Stomach smooth muscle (tissue), 2 donors: ENCODE measurements around the gene ARHGAP25.

Source experiments
- H3K27ac ChIP-seq: one replicate; pipeline ENCODE4 v1.7.0; 2013; ENCODE audit warnings: mild to moderate bottlenecking, low read length, inconsistent platforms
- H3K27me3 ChIP-seq, 2 donors: one replicate each; pipeline ENCODE4 v1.7.0; 2013; ENCODE audit warnings: low read length in 2 of 2; ENCODE audit not compliant: insufficient read depth in 2 of 2, control insufficient read depth in 1 of 2
- H3K36me3 ChIP-seq, 2 donors: one replicate each; pipeline ENCODE4 v1.7.0; 2013; ENCODE audit warnings: low read length in 2 of 2; ENCODE audit not compliant: control insufficient read depth in 2 of 2, insufficient read depth in 2 of 2
- H3K4me1 ChIP-seq: one replicate; pipeline ENCODE4 v1.7.0; 2013; ENCODE audit warnings: low read length; ENCODE audit not compliant: control insufficient read depth, insufficient read depth
- H3K4me3 ChIP-seq, 2 donors: one replicate each; pipeline ENCODE4 v1.7.0; 2013; ENCODE audit warnings: low read length in 2 of 2
- H3K9ac ChIP-seq, 2 donors: one replicate each; pipeline ENCODE4 v1.7.0; 2013; ENCODE audit warnings: low read length in 2 of 2, mild to moderate bottlenecking in 1 of 2
- H3K9me3 ChIP-seq, 2 donors: one replicate each; pipeline ENCODE4 v1.7.0; 2013; ENCODE audit warnings: low read length in 2 of 2; ENCODE audit not compliant: control insufficient read depth in 2 of 2
- donor health status: healthy.
- donor health status: Pancreatic carcinoma.

Gene ARHGAP25

GRCh38 chr2:68767996-68768395, 33.4 kb downstream of the ARHGAP25 start:
- H3K9me3 ChIP-seq = no peaks in the 10 kb centered on the region
- no peaks in the 10 kb centered on the region for H3K36me3 ChIP-seq
- H3K27me3 ChIP-seq = no peaks in the 10 kb centered on the region
- no peak overlapping the region for H3K9ac ChIP-seq
- H3K27ac ChIP-seq = no peak overlapping the region
- no peak overlapping the region for H3K4me3 ChIP-seq
- peaks cover 30% of the 10 kb centered on the region for H3K4me1 ChIP-seq

- Histone ChIP-seq H3K4me3 (no peak overlapping the region), H3K9me3 (no peaks in the 10 kb centered on the region), H3K36me3 (no peaks in the 10 kb centered on the region), H3K4me1 (peaks cover 30% of the 10 kb centered on the region), H3K27me3 (no peaks in the 10 kb centered on the region), H3K9ac (no peak overlapping the region), H3K27ac (no peak overlapping the region)
Observed at GRCh38 chr2:68768461-68768860, 33.9 kb downstream of the ARHGAP25 start.

GRCh38 chr2:68768951-68769350, 34.3 kb downstream of the ARHGAP25 start:
- H3K27ac ChIP-seq = no peak overlapping the region
- peaks cover 30% of the 10 kb centered on the region for H3K4me1 ChIP-seq
- no peaks in the 10 kb centered on the region for H3K36me3 ChIP-seq

GRCh38 chr2:68769586-68770270, 35.1 kb downstream of the ARHGAP25 start:
- Histone ChIP-seq H3K27ac (no peak overlapping the region), H3K9me3 (no peaks in the 10 kb centered on the region), H3K4me1 (peaks cover 32% of the 10 kb centered on the region), H3K9ac (no peak overlapping the region), H3K36me3 (no peaks in the 10 kb centered on the region), H3K27me3 (no peaks in the 10 kb centered on the region), H3K4me3 (no peak overlapping the region)

More at GRCh38 chr2:68768951-68769350, 34.3 kb downstream of the ARHGAP25 start:
- no peaks in the 10 kb centered on the region for H3K9me3 ChIP-seq
- no peaks in the 10 kb centered on the region for H3K27me3 ChIP-seq
- H3K9ac ChIP-seq = no peak overlapping the region
- no peak overlapping the region for H3K4me3 ChIP-seq

GRCh38 chr2:68770271-68771111, 35.9 kb downstream of the ARHGAP25 start:
- no peaks in the 10 kb centered on the region for H3K36me3 ChIP-seq
- peaks cover 29% of the 10 kb centered on the region for H3K4me1 ChIP-seq
- no peak overlapping the region for H3K9ac ChIP-seq
- H3K4me3 ChIP-seq = no peak overlapping the region
- no peaks in the 10 kb centered on the region for H3K27me3 ChIP-seq
- H3K27ac ChIP-seq = peak overlapping the region; percentile 73
- H3K9me3 ChIP-seq = no peaks in the 10 kb centered on the region

GRCh38 chr2:68771211-68771751, 36.7 kb downstream of the ARHGAP25 start:
- H3K9me3 ChIP-seq = no peaks in the 10 kb centered on the region
- peaks cover 21% of the 10 kb centered on the region for H3K4me1 ChIP-seq
- H3K4me3 ChIP-seq = peak overlapping the region in 1 of 2 donors; percentile 47
- no peak overlapping the region for H3K9ac ChIP-seq
- H3K27ac ChIP-seq = peak overlapping the region; percentile 73
- no peaks in the 10 kb centered on the region for H3K27me3 ChIP-seq
- H3K36me3 ChIP-seq = no peaks in the 10 kb centered on the region

GRCh38 chr2:68772109-68772508, 37.5 kb downstream of the ARHGAP25 start:
- Histone ChIP-seq H3K27me3 (no peaks in the 10 kb centered on the region), H3K9me3 (no peaks in the 10 kb centered on the region), H3K36me3 (no peaks in the 10 kb centered on the region), H3K4me3 (no peak overlapping the region), H3K9ac (no peak overlapping the region), H3K4me1 (peaks cover 19% of the 10 kb centered on the region), H3K27ac (peak overlapping the region; percentile 73)

GRCh38 chr2:68774569-68775271, 40.1 kb downstream of the ARHGAP25 start:
- Histone ChIP-seq H3K27ac (no peak overlapping the region), H3K36me3 (no peaks in the 10 kb centered on the region), H3K27me3 (no peaks in the 10 kb centered on the region), H3K4me3 (peak overlapping the region; percentile 26 to 44), H3K9me3 (no peaks in the 10 kb centered on the region), H3K9ac (no peak overlapping the region), H3K4me1 (peaks cover 19% of the 10 kb centered on the region)

- Histone ChIP-seq H3K27me3 (no peaks in the 10 kb centered on the region), H3K27ac (no peak overlapping the region), H3K4me1 (peaks cover 19% of the 10 kb centered on the region), H3K9me3 (no peaks in the 10 kb centered on the region), H3K4me3 (peak overlapping the region; percentile 26 to 44), H3K36me3 (no peaks in the 10 kb centered on the region), H3K9ac (no peak overlapping the region)
Observed at GRCh38 chr2:68775272-68775842, 40.7 kb downstream of the ARHGAP25 start.

GRCh38 chr2:68776124-68776523, 41.5 kb downstream of the ARHGAP25 start:
- Histone ChIP-seq H3K9ac (no peak overlapping the region), H3K27ac (no peak overlapping the region), H3K9me3 (no peaks in the 10 kb centered on the region), H3K27me3 (no peaks in the 10 kb centered on the region), H3K4me3 (peak overlapping the region in 1 of 2 donors; percentile 52), H3K36me3 (no peaks in the 10 kb centered on the region), H3K4me1 (peaks cover 16% of the 10 kb centered on the region)
